ENCODE data around the gene THBS1.

GRCh38 chr15:39587731-39588530 is 7.1 kb downstream of the THBS1 start:
- no peak for TF ChIP-seq EZH2 (IDR thresholded peaks at IDR 0.05)
- no peak for TF ChIP-seq POLR2AphosphoS5 (IDR thresholded peaks at IDR 0.05; ENCODE audit: borderline replicate concordance, low read depth, low read length)
